GM12878 (cell line): ENCODE results near the gene OSGIN1.

Experiments used
- CREM ChIP-seq: IDR thresholded peaks from 2 replicates; pipeline ENCODE4 v1.6.1; 2014; ENCODE audit warnings: antibody characterized with exemption, low read depth
- JUND ChIP-seq: IDR thresholded peaks from 2 replicates; pipeline ENCODE4 v1.6.1; 2012; ENCODE audit warnings: low read depth, mild to moderate bottlenecking, low read length, improper control_type of control experiment, moderate library complexity
- NRF1 ChIP-seq: conservative IDR thresholded peaks from 2 replicates; pipeline ENCODE4 v1.6.1; 2011; ENCODE audit warnings: mild to moderate bottlenecking, low read depth, low read length, improper control_type of control experiment
- POLR2A ChIP-seq: IDR thresholded peaks from 2 replicates; pipeline ENCODE4 v1.6.1; 2011; ENCODE audit warnings: low read depth, mild to moderate bottlenecking, low read length
- POLR2AphosphoS5 ChIP-seq: IDR thresholded peaks from 2 replicates; pipeline ENCODE4 v1.6.1; 2011; ENCODE audit warnings: mild to moderate bottlenecking, low read length, inconsistent platforms
- SREBF2 ChIP-seq: IDR thresholded peaks from 2 replicates; pipeline ENCODE4 v1.6.1; 2012; ENCODE audit warnings: mild to moderate bottlenecking, low read length
- ZNF217 ChIP-seq: fragments of 450-650 bp; IDR thresholded peaks from 2 replicates; pipeline ENCODE4 v1.6.1; 2017; ENCODE audit warnings: antibody characterized with exemption, mild to moderate bottlenecking
- ZNF24 ChIP-seq: fragments of 450-650 bp; IDR thresholded peaks from 2 replicates; pipeline ENCODE4 v1.6.1; 2017; ENCODE audit warnings: antibody characterized with exemption, mild to moderate bottlenecking
- TF ChIP-seq, protein P1 (sequence below): fragments of 450-650 bp; conservative IDR thresholded peaks from 2 replicates; pipeline ENCODE4 v1.6.1; 2017; ENCODE audit warnings: mild to moderate bottlenecking, moderate library complexity
- TF ChIP-seq, protein P2 (sequence below), 3 experiments: IDR thresholded peaks in 2 of 3; conservative IDR thresholded peaks in 1 of 3; 2 replicates each; pipeline ENCODE4 v1.5.1; 2011; ENCODE audit warnings: low read depth in 3 of 3, low read length in 3 of 3, mild to moderate bottlenecking in 3 of 3, control low read depth in 2 of 3, moderate library complexity in 2 of 3, inconsistent platforms in 1 of 3, mixed read lengths in 1 of 3; ENCODE audit not compliant: control insufficient read depth in 2 of 3, insufficient read depth in 1 of 3; ENCODE audit errors: extremely low read depth in 1 of 3
- TF ChIP-seq, protein P3 (sequence below): fragments of 450-650 bp; formaldehyde crosslinking; IDR thresholded peaks from 2 replicates; pipeline ENCODE4 v1.5.0; 2022; ENCODE audit warnings: mild to moderate bottlenecking, missing genetic modification characterization

DNA sequence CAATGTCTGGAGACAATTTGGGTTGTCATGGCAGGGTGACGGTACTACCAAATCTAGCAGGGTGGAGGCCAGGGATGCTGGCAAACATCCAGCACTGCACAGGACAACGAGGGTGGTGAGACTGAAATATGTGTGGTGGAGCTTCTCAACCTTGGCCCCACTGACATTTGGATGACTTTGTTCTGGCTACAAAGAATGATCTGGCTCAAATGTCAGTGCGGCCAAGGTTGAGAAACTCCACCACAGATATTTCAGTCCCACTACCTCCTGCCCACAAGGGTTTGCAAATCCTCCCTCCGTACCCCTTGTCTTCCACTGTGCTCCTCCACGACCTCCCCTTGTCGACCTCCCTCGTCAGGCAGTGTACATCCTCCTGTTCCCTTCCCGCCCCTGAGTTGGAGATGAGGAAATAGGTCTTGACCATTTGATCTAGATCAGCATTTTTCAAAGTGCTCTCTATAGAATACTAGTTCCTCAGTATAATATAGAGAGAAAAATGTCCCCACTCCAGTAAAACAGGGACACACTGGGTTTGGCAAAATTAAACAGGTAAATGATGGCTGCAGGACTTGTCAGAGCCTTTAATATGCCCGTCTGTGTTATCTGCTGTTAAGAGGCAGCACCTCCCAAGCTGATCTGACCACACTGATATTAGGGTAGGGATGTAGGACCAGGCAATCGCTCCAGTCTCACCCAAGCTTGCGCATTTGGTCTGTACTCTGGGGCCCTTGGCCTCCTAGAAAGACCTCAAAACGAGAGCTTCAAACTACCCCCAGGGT is 6.8 kb downstream of the OSGIN1 start:
- TF ChIP-seq NRF1 (no peak), JUND (no peak), CREM (no peak), POLR2AphosphoS5 (no peak), SREBF2 (no peak), ZNF24 (no peak), POLR2A (no peak), ZNF217 (no peak)
- TF ChIP-seq, protein P1, sequence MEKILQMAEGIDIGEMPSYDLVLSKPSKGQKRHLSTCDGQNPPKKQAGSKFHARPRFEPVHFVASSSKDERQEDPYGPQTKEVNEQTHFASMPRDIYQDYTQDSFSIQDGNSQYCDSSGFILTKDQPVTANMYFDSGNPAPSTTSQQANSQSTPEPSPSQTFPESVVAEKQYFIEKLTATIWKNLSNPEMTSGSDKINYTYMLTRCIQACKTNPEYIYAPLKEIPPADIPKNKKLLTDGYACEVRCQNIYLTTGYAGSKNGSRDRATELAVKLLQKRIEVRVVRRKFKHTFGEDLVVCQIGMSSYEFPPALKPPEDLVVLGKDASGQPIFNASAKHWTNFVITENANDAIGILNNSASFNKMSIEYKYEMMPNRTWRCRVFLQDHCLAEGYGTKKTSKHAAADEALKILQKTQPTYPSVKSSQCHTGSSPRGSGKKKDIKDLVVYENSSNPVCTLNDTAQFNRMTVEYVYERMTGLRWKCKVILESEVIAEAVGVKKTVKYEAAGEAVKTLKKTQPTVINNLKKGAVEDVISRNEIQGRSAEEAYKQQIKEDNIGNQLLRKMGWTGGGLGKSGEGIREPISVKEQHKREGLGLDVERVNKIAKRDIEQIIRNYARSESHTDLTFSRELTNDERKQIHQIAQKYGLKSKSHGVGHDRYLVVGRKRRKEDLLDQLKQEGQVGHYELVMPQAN = no peak
- TF ChIP-seq, protein P2, sequence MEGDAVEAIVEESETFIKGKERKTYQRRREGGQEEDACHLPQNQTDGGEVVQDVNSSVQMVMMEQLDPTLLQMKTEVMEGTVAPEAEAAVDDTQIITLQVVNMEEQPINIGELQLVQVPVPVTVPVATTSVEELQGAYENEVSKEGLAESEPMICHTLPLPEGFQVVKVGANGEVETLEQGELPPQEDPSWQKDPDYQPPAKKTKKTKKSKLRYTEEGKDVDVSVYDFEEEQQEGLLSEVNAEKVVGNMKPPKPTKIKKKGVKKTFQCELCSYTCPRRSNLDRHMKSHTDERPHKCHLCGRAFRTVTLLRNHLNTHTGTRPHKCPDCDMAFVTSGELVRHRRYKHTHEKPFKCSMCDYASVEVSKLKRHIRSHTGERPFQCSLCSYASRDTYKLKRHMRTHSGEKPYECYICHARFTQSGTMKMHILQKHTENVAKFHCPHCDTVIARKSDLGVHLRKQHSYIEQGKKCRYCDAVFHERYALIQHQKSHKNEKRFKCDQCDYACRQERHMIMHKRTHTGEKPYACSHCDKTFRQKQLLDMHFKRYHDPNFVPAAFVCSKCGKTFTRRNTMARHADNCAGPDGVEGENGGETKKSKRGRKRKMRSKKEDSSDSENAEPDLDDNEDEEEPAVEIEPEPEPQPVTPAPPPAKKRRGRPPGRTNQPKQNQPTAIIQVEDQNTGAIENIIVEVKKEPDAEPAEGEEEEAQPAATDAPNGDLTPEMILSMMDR (IDR thresholded peaks at IDR 0.05 in 2 of 3, conservative IDR thresholded peaks at IDR 0.05 in 1 of 3; ENCODE audit: control insufficient read depth in 2 of 3, extremely low read depth in 1 of 3, insufficient read depth in 1 of 3, low read depth in 3 of 3, low read length in 3 of 3) = no peak
- TF ChIP-seq, protein P3, sequence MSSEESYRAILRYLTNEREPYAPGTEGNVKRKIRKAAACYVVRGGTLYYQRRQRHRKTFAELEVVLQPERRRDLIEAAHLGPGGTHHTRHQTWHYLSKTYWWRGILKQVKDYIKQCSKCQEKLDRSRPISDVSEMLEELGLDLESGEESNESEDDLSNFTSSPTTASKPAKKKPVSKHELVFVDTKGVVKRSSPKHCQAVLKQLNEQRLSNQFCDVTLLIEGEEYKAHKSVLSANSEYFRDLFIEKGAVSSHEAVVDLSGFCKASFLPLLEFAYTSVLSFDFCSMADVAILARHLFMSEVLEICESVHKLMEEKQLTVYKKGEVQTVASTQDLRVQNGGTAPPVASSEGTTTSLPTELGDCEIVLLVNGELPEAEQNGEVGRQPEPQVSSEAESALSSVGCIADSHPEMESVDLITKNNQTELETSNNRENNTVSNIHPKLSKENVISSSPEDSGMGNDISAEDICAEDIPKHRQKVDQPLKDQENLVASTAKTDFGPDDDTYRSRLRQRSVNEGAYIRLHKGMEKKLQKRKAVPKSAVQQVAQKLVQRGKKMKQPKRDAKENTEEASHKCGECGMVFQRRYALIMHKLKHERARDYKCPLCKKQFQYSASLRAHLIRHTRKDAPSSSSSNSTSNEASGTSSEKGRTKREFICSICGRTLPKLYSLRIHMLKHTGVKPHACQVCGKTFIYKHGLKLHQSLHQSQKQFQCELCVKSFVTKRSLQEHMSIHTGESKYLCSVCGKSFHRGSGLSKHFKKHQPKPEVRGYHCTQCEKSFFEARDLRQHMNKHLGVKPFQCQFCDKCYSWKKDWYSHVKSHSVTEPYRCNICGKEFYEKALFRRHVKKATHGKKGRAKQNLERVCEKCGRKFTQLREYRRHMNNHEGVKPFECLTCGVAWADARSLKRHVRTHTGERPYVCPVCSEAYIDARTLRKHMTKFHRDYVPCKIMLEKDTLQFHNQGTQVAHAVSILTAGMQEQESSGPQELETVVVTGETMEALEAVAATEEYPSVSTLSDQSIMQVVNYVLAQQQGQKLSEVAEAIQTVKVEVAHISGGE (CRISPR knock-in tag) = no peak
